ENCODE measurements around the gene CEP112. TPM values are rescaled to one million over a fixed set of nuclear protein-coding genes. Genes with fewer than 3 reads are reported as not detected.

CEP112 gene
- total and polyA plus RNA-seq, 2 donors (not counting 3 experiments of a cell fraction or from before 2014, with no cell fraction given): 1.5 to 25.3 TPM

- TF ChIP-seq POLR2A (IDR thresholded peaks at IDR 0.05; ENCODE audit: low read depth, low read length): no peak
- no peak for TF ChIP-seq CTCF (IDR thresholded peaks at IDR 0.05; ENCODE audit: extremely low read depth in 1 of 2, insufficient read depth in 1 of 2, low read depth in 1 of 2, low read length in 2 of 2)
- no peak for TF ChIP-seq FOS (IDR thresholded peaks at IDR 0.05; ENCODE audit: borderline replicate concordance, insufficient read depth, low read length)
- no peak for TF ChIP-seq MAX (IDR thresholded peaks at IDR 0.05; ENCODE audit: insufficient read depth, insufficient read length)
- TF ChIP-seq EZH2 (IDR thresholded peaks at IDR 0.05; ENCODE audit: borderline replicate concordance, low read depth, low read length, severe bottlenecking): no peak
- TF ChIP-seq MYC (IDR thresholded peaks at IDR 0.05; ENCODE audit: low read depth, low read length): no peak
- no peak for TF ChIP-seq JUN (IDR thresholded peaks at IDR 0.05; ENCODE audit: borderline replicate concordance, insufficient read depth, insufficient read length, low read depth)
- TF ChIP-seq POLR2AphosphoS5 (IDR thresholded peaks at IDR 0.05; ENCODE audit: insufficient read depth, low read depth, low read length): no peak
- TF ChIP-seq GATA2 (IDR thresholded peaks at IDR 0.05; ENCODE audit: insufficient read depth, insufficient read length, low read depth, low read length): no peak
- Histone ChIP-seq H3K4me2 (ENCODE audit: insufficient read depth, low read length) (no peak overlapping the region), H3K27ac (ENCODE audit: insufficient read depth, low read depth, low read length) (no peak overlapping the region), H3K9ac (replicated peaks; ENCODE audit: extremely low read depth, insufficient read depth, low read length) (no peak overlapping the region), H3K36me3 (ENCODE audit: control insufficient read depth in 2 of 2, extremely low read depth in 1 of 2, insufficient read depth in 2 of 2, low read length in 2 of 2) (no peaks in the 10 kb centered on the region), H4K20me1 (replicated peaks; ENCODE audit: control insufficient read depth, extremely low read depth, insufficient read depth, low read length) (no peaks in the 10 kb centered on the region), H3K79me2 (ENCODE audit: control insufficient read depth, insufficient read depth, low read length) (no peaks in the 10 kb centered on the region), H3K4me1 (ENCODE audit: control insufficient read depth, extremely low read depth, insufficient read depth, low read length) (no peaks in the 10 kb centered on the region), H3K9me1 (replicated peaks; ENCODE audit: control insufficient read depth, extremely low read depth, insufficient read depth, low read length) (no peaks in the 10 kb centered on the region), H3K9me3 (replicated peaks; ENCODE audit: control insufficient read depth, insufficient read depth, low read length) (no peaks in the 10 kb centered on the region), H3K27me3 (ENCODE audit: control insufficient read depth in 2 of 2, insufficient read depth in 2 of 2, low read length in 2 of 2) (peaks cover 4% of the 10 kb centered on the region in 2 experiments), H2AFZ (ENCODE audit: low read depth, low read length) (no peak overlapping the region), H3K4me3 (replicated peaks in 1 of 3; ENCODE audit: insufficient read depth in 1 of 3, low read depth in 1 of 3, low read length in 3 of 3) (no peak overlapping the region)
- POLR2A ChIA-PET: interaction anchor here (0.7 kb wide), 1 partner anchor 273 kb away, joined by 3 read pairs; no protein-coding TSS in a partner anchor
- DNase-seq (ENCODE audit: low read depth, low spot score): no peak
- intact Hi-C loops (cut with micrococcal nuclease): no loop called here
- no peak for FAIRE-seq
- CTCF ChIA-PET: interaction anchor here (1.7 kb wide), 1 partner anchor 10 kb away, joined by 5 read pairs; no protein-coding TSS in a partner anchor
- no TSS peak for BruUV-seq (replicated peaks)
- dilution Hi-C loops (cut with MboI; ENCODE audit: extremely low pct_ligation_motif_present, low sequenced_read_pairs): no loop called here
These were observed 38.0 kb upstream of the CEP112 start for GRCh38 chr17:66229783-66230538.

Measured in endothelial cell of umbilical vein (primary cell).